ENCODE data around the gene MOB3A.
"Not testable (repeated sequence)": the region's sequence is repeated elsewhere in the genome, so short reads cannot be mapped to it uniquely, and the experiment has no call there.

MOB3A gene

DNA sequence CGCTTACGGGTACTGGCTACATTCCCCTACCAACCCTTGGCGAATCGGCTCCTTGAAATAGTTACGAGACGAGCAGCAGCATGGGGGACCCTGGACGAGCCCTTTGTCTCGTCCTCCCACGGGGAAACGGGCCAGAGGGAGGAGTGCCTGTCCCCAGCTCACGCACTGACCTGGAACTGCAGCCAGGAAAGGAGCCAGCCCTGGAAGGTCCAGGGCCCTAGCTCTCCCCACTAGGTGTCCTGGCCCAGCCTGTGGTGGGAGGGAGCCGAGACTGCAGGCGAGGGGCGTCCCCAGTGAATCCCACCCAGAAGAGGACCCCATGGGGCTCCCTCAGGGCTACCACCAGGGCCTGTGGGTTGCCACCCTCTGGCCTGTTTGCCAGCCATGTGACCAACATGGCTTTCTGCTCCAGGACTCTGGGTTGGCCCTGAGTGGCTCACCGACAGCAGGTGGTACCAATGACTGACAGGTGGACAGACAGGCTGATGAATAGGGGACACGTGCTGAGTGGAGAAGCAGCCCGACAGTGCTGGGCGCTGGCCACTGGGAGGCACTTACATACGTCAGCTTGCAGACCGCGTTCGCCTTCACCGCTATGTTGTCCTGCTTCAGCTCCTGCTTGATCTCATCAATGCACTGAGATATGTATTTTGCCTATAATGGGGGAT lies 42.1 kb upstream of the MOB3A start:
- no peak overlapping the region for H3K4me3 ChIP-seq (ENCODE audit: low read depth, low read length)
- TF ChIP-seq, protein P1, sequence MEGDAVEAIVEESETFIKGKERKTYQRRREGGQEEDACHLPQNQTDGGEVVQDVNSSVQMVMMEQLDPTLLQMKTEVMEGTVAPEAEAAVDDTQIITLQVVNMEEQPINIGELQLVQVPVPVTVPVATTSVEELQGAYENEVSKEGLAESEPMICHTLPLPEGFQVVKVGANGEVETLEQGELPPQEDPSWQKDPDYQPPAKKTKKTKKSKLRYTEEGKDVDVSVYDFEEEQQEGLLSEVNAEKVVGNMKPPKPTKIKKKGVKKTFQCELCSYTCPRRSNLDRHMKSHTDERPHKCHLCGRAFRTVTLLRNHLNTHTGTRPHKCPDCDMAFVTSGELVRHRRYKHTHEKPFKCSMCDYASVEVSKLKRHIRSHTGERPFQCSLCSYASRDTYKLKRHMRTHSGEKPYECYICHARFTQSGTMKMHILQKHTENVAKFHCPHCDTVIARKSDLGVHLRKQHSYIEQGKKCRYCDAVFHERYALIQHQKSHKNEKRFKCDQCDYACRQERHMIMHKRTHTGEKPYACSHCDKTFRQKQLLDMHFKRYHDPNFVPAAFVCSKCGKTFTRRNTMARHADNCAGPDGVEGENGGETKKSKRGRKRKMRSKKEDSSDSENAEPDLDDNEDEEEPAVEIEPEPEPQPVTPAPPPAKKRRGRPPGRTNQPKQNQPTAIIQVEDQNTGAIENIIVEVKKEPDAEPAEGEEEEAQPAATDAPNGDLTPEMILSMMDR (IDR thresholded peaks at IDR 0.05; ENCODE audit: control insufficient read depth, extremely low read depth, insufficient read depth), result no peak
- DNase-seq (ENCODE audit: low read depth), result no peak

DNA sequence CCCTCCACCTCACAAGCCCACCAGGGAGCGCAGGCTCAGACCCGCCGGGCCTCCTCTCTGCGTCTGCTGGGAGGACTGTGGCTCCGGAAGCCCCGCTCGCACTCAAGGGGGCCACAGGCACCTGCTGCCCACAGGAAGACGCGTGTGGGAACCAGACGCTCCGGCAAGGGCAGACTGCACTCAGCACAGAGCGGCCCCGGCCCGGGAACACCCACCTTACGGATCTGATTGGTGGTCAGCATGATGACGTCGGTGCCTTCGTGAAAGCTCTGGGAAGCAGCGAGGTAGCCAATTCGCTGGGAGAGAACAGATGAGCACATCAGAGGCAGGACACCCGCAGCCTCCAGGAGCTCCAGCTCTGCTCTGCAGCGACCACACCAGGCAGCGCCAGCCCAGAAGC lies 40.7 kb upstream of the MOB3A start:
- TF ChIP-seq, protein P1 (IDR thresholded peaks at IDR 0.05; ENCODE audit: control insufficient read depth, extremely low read depth, insufficient read depth), result no peak
- no peak for DNase-seq (ENCODE audit: low read depth)
- H3K4me3 ChIP-seq (ENCODE audit: low read depth, low read length), result no peak overlapping the region

DNA sequence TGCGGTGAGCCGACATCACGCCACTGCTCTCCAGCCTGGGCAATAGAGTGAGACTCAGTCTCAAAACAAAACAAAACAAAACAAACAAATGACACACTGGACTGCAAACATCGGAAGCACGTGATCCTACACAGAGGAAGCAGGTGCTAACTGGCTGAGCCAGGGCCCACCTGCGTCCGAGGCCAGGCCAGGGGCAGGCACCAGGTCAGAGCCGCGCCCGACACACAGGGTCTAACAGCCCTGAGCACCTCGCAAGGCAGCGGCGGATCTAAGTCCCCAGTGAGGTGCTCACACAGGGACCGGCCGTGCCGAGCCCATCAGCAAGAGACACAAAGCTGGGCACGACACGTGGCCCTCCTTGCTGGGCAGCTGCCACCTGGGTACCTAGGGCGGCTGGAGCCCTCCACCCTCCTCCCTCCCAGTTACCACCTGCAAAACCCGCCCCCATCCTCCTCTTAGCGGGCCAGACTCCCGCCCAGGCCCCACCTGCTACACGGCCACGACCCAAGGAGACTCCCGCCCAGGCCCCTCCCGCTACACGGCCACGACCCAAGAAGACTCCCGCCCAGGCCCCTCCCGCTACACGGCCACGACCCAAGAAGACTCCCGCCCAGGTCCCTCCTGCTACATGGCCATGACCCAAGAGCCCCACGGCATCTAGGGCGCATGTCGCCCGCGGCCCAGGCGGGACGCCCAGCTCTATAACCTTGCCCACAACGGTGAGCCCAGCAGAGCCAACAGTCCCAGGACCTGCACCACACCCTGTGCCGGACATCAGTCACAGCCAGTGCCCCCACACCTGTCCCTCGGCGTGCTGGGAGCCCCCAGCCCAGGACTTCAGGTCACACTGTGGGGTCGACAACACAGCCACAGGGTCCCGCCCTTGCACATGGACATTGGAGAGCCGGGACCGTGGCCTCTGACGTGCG lies 39.6 kb upstream of the MOB3A start:
- no peak overlapping the region for H3K4me3 ChIP-seq (ENCODE audit: low read depth, low read length)
- DNase-seq (ENCODE audit: low read depth), result no peak
- TF ChIP-seq, protein P1 (IDR thresholded peaks at IDR 0.05; ENCODE audit: control insufficient read depth, extremely low read depth, insufficient read depth), result no peak

- TF ChIP-seq, protein P1 (IDR thresholded peaks at IDR 0.05; ENCODE audit: control insufficient read depth, extremely low read depth, insufficient read depth), result no peak
- no peak for DNase-seq (ENCODE audit: low read depth)
- H3K4me3 ChIP-seq (ENCODE audit: low read depth, low read length), result no peak overlapping the region
Observed at GRCh38 chr19:2132731-2133490, 36.8 kb upstream of the MOB3A start.

DNA sequence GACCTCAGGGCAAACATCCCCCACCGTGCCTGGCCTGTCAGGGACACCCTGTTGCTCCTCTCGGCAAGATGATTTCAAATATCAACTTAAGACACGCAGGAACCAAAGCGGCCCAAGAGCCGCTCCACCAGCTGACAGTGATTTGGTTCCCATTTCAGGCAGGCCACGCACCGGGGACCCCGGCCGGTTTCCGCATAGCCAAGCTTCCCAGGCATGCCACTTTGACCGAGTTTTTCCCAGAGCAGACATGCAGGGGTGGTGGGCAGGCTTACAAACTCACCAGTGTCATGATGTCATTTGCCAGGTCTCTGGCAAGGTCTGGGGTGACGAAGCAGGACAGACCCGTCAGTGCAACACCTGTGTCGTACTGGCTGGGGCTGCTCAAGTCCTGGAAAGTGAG lies 36.1 kb upstream of the MOB3A start:
- H3K4me3 ChIP-seq (ENCODE audit: low read depth, low read length), result no peak overlapping the region
- DNase-seq (ENCODE audit: low read depth), result no peak
- TF ChIP-seq, protein P1 (IDR thresholded peaks at IDR 0.05; ENCODE audit: control insufficient read depth, extremely low read depth, insufficient read depth), result no peak

GRCh38 chr19:2131012-2131975 lies 35.2 kb upstream of the MOB3A start:
- H3K4me3 ChIP-seq (ENCODE audit: low read depth, low read length); DNase-seq (ENCODE audit: low read depth): not testable (repeated sequence)

All from LNCaP clone FGC (cell line).